Fibroblast of upper back skin (primary cell): Measurements from ENCODE around the gene SLC15A4.

Experiments
- DNase-seq: peaks from one replicate; pipeline ENCODE4 v3.0.0-alpha.2; 2013

SLC15A4 gene

DNA sequence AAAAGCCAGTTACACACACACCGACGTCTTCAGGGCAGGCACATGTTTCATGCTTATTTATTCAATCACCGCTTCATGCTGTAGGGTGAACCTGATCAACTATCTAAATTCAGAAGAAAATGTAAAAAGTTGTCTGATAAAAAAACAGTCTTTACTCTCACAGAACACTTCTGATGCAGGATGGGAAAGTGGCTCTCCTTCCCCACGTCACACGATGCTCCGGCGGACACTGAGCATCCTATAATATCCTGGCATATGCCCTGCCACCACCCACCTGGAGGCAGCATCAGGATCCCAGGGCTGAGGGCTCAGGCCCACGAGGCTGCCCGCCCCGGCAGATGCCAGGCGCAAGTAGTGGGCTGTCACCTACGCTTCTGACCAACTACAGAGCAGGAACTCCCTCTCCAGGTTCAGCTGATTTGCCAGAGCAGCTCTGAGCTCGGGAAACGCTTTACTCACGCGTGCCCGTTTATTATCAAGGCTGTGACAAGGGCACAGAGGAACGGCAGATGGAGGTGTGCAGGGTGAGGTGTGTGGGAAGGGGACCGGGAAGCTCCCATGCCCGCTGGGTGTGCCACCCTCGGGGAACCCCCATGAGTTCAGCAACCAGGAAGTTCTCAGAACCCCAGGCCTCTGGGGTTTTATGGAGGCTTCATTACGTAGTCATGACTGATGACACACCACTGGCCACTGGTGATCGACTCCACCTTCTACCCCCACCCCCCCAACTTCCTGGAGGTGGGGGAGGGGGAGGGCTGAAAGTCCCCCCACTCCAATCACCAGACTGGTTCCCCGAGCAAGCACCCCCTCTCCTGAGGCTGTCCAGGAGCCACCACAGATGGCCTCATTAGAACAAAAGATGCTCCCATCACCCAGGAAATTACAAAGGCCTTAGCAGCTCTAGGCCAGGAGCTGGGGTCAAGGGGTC lies 32.1 kb downstream of the SLC15A4 start:
- no peak for DNase-seq

DNA sequence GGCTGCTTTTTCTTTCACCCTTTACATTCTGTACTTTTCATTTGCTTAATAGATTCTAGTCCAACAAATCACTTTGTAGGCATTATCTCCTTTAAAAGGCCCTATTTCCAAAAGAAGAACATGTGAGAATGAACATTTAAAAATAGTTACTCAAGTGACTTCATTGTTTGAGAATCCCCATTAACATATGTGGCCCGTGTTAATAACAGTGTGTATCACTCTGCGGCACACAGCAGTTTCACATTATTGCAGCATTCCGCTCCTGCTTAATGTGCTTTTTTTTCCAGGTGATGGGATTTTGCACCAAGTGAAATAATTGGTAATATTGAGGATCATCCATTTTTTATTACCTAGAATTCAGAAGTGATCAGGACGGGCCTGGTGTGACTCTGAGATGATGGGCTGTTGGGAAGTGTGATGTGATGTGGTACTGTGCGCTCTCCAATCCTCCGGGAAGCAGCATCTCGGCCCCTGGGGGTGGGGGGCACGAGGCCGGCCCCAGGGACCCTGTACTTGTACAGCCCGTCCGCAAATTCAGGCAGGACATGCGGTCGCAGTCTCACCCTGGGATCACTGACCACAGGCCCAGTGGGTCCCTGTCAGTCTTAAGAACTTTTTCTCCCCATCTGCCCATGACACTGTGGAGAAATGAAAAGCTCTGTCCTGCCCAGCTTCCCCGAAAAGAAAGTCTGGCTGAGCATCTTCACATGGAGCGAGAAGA lies 32.9 kb downstream of the SLC15A4 start:
- peak; percentile 55 for DNase-seq

DNA sequence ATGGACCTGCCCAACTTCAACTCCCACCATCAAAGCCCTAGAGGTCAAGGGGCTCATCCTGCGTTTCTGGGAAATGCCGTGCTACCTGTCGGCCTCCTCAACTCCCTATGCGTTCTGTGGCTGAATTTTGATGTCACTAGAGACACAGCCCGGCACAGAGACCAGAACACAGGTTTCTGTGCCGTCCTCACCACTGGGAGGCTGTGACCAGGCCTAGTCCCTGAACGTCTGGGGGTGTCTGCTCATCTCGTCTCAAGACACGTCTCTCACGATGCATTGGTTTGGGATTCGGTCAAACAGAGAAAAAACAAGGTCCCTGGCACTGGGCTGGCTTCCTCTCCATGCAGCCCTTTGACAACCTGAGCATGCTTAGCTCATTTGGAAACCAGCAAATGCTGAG lies 33.5 kb downstream of the SLC15A4 start:
- DNase-seq, result no peak

GRCh38 chr12:128789356-128789929 lies 34.3 kb downstream of the SLC15A4 start:
- DNase-seq, result no peak

DNA sequence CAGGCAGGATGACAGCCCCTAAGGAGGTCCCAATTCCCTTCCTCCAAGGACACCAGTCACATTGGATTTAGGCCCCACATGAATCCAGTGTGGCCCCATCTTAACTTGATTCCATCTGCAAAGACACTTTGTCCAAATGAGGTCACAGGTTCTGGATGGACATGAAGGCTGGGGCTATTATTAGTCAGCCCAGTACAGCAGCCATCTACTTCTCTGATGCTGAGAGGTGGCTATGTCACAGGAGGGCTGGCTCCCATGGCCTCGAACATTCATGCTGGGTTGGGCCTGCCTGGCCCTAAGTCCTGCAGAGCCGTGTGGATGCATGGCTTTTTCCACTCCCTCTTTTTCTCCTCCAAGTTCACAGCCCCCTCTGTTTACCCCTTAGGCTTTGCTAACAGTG lies 35.9 kb downstream of the SLC15A4 start:
- no peak for DNase-seq

GRCh38 chr12:128786741-128787391 lies 36.9 kb downstream of the SLC15A4 start:
- no peak for DNase-seq

DNA sequence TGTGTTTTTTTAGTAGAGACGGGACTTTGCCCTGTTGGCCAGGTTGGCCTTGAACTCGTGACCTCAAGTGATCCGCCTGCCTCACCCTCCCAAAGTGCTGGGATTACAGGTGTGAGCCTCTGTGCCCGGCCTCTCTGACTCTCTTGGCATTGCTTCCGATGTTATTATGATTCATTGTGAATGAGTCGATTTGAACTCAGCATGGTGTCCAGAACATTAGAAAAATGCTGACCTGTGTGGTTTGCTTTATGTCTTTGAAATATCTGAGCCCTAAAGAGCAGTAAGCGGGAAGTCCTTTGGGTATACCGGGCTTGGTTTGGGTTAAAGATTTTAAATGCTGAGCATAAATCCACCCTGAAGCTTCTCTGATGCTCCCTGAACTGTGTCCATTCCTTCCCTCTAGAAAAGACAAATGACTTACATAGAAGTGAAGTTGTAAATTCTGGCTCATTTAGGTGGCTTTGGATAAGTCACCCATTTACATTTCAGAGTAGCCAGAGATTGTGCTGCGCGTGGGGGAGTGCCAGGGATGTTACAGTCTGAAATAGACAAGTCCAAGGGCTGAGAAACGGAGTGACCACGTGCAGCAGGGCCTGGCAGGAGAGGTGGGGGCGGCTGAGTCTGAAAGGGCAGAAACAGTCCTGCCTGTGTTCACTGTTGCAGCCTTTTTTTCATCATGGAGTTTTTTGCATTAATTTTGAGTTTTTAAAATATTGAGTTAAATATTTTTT lies 39.6 kb downstream of the SLC15A4 start:
- DNase-seq, result peak; percentile 29

DNA sequence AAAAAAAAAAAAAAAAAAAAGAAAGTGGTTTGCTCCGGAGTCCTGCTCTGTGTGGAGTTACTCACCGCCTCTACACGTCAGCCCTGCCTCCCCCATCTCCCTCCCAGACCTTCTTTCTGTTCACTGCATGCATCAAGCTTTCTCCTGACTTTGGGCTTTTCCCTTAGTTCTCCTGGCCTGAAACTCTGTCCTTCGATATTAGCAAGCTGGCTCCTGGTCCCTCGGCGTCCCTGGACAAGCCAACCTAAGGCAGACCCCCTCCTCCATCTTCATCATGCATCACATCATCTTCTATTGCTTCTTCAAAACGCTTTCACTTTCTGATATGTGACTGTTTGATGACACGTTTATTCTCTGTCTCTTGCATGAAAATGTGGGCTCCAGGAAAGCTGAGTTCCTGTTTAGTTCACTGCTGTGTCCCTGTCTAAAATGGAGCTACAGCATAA lies 40.6 kb downstream of the SLC15A4 start:
- peak; percentile 28 for DNase-seq

DNA sequence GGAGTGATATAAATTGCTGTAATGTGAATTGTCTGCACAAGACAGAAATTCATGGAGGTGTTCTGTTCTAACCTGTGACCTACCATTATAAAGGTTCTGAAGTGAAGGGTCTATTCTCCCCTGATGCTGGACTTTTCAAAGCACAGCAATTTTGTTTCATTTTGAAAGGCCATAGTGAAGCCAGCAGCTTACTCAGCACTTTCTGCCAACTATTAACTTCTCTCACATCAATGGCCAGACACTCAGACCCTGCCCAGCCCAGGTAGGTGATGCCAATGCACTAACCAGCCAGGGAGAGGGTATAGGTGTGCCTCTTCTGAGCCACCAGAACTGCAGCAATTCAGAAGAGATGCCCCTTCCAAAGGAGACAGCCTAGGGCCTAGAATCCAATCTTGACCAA lies 43.9 kb downstream of the SLC15A4 start:
- no peak for DNase-seq

DNA sequence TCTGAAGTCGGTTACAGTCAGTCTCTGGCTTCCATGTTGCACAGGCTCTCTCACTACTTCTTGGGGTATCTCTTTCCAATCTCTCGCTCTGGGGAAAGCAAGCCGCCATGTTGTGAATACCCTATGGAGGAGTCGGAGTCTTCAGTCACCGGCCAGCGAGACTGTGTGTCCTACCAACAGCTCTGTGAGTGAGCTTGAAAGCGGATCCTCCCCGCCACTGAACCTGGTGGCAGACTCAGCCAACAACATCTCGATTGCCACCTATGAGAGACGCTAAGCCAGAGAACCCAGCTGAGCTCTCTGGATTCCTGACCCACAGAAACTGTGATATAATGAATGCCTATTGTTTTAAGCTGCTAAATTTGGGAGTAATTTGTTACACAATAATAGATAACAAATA lies 51.5 kb downstream of the SLC15A4 start:
- DNase-seq, result no peak

DNA sequence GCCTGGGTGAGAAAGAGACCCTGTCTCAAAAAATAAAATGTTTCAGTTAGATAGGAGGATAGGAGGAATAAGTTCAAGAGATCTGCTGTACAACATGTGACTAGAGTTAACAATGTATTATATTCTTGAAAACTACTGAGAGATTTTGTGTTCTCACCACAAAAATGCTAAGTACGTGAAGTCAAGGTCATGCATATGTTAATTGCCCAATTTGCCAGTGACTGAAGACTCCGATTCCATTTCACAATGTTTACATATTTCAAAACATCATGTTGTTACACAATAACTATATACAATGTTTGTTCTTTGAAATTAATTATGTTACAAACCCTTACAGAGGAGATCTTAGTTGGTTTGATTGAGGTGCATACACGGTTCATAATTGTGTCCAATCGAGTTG lies 52.1 kb downstream of the SLC15A4 start:
- no peak for DNase-seq

DNA sequence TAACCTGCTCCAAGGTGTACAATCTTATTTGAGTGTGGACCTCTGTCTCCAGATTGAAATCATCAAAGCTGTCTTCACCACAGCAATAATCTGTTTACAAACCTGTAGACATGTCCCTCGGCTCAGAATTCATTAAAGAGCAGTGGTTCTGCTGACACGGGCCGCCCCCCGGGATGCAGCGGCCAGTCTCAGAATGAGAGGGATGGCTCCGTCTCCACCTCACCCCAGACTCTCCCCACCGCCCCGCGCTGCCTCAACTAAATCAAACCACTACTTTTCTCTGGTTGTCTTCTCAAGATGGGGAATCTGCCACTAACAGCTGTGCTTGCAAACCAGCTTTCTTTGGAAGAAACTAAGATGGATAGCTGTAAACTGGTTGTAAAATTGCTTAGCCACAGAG lies 56.2 kb downstream of the SLC15A4 start:
- no peak for DNase-seq

DNA sequence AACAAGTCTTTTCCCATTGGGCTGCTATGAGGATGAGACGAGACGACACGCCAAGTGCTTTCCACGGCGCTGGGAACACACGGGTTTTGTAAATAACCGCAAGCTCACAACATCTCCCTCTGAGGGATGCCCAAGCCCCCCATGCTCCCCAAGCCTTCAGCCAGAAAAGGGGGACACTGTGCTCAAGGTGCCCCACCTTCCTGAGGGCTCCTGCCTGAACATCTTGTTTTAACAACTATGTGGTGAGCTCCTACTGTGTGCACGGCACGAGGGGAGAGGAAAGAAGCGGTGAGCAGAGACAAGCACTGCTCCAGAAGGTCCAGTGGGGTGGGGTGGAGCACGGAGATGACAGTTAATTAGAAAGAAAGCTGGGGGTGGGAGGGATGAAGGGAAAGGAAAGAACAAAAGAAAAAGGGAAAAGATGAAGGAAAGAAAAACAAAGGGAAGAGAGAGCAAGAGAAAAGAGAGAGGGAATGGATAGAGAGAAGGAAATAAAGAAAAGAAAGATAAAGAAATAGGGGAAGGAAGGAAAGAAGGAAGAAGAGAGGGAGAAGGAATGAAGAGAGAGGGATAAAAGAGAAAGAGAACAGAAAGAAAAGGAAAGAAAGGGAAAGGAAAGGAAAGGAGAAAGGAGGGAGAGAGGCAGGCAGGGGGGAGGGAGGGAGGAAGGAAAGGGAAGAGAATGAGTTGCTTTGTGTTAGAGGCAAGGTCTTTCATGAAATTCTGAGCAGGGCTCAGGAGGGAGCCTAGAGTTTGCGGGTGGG lies 56.8 kb downstream of the SLC15A4 start:
- DNase-seq, result no peak

GRCh38 chr12:128763395-128763794 lies 60.4 kb downstream of the SLC15A4 start:
- DNase-seq, result no peak

DNA sequence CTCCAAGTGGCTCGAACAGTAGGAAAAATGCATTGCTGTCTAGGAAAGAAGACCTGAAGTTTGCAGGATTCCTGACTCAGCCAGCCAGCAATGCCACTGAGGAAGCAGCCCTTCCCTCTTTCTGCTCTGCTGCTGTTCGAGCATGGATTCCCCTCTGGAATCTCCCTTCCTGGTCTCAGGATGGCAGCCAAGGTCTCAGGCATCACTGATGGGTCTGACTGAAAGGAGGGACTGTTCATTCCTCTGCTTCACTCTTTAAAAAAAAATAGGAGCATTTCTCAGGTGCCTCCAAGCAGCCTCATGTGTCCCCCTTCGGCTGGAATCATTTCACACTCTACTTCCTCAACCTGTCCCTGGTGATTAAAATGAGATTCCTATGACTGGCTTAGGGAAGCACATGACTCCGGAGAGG lies 62.4 kb downstream of the SLC15A4 start:
- DNase-seq, result no peak

- no peak for DNase-seq
Measured at GRCh38 chr12:128755566-128755965, 68.2 kb downstream of the SLC15A4 start.

DNA sequence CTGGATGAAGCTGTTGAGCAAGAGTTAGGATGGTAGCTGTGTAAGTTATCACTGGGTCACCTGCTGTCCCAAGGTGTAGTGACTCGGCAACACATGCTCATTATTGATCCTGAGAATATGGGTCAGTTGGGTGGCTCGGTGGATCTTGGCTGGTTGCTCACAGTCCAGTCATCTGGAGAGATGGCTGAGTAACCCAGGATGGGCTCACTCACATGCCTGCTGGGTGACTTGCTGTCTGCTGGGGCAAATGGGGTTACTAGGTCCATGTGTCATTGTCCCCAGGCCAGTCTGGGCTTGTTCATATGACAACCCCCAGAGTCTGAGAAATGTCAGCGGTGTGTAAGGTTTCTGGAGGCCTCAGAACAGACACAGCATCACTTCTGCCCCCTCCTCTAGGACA lies 69.5 kb downstream of the SLC15A4 start:
- DNase-seq, result no peak

GRCh38 chr12:128753438-128753837 lies 70.3 kb downstream of the SLC15A4 start:
- DNase-seq, result no peak

DNA sequence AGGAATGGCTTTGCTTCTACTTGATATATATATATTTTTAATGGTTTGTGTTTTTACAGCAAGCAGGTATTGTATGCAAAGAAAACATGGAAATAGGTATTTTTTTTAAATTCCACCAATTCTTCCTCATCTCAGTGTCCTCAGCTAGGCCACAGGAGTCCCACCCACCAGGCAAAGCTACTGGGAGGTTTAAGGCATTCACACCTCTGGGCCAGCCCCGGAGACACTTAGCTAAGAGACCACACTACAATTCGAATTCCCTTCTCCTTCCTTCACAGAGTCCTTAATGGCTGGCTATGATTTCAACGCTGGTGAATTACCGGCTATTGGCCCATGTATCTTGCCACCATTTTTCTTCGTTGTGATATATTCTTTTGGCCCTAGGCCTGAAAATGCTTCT lies 71.4 kb downstream of the SLC15A4 start:
- DNase-seq, result no peak

GRCh38 chr12:128747441-128747840 lies 76.3 kb downstream of the SLC15A4 start:
- no peak for DNase-seq

GRCh38 chr12:128745772-128746689 lies 77.7 kb downstream of the SLC15A4 start:
- no peak for DNase-seq
